ENCODE results near the gene RNU7-1.

Gene RNU7-1

GRCh38 chr12:6936636-6937480 lies 6.8 kb upstream of the RNU7-1 start:
- no peak for FAIRE-seq
- no peak for DNase-seq (ENCODE audit: low spot score)

GRCh38 chr12:6937481-6938352 lies 5.9 kb upstream of the RNU7-1 start:
- peak; percentile 97 for FAIRE-seq
- peak; percentile 89 for DNase-seq (ENCODE audit: low spot score)

- FAIRE-seq: peak; percentile 55
Measured at GRCh38 chr12:6938353-6939190, 5.0 kb upstream of the RNU7-1 start.

GRCh38 chr12:6939191-6939540 lies 4.5 kb upstream of the RNU7-1 start:
- DNase-seq (ENCODE audit: low spot score) (no peak), FAIRE-seq (no peak)

More at GRCh38 chr12:6938353-6939190, 5.0 kb upstream of the RNU7-1 start:
- DNase-seq (ENCODE audit: low spot score): no peak

- no peak for DNase-seq (ENCODE audit: low spot score)
- no peak for FAIRE-seq
Measured at GRCh38 chr12:6941267-6941666, 2.3 kb upstream of the RNU7-1 start.

- DNase-seq (ENCODE audit: low spot score) (no peak), FAIRE-seq (no peak)
Measured at GRCh38 chr12:6941782-6942181, 1.8 kb upstream of the RNU7-1 start.

GRCh38 chr12:6942331-6942665 lies 1.3 kb upstream of the RNU7-1 start:
- DNase-seq (ENCODE audit: low spot score) (no peak), FAIRE-seq (no peak)

DNA sequence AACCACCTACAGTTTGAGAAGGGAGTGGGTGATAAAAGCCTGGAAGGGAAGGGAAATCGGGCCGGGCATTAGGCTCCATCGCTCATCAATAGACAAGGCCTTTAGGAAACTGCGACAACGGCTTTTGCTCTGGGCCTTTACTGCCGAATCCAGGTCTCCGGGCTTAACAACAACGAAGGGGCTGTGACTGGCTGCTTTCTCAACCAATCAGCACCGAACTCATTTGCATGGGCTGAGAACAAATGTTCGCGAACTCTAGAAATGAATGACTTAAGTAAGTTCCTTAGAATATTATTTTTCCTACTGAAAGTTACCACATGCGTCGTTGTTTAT lies 261 bp upstream of the RNU7-1 start:
- no peak for FAIRE-seq
- peak; percentile 83 for DNase-seq (ENCODE audit: low spot score)

DNA sequence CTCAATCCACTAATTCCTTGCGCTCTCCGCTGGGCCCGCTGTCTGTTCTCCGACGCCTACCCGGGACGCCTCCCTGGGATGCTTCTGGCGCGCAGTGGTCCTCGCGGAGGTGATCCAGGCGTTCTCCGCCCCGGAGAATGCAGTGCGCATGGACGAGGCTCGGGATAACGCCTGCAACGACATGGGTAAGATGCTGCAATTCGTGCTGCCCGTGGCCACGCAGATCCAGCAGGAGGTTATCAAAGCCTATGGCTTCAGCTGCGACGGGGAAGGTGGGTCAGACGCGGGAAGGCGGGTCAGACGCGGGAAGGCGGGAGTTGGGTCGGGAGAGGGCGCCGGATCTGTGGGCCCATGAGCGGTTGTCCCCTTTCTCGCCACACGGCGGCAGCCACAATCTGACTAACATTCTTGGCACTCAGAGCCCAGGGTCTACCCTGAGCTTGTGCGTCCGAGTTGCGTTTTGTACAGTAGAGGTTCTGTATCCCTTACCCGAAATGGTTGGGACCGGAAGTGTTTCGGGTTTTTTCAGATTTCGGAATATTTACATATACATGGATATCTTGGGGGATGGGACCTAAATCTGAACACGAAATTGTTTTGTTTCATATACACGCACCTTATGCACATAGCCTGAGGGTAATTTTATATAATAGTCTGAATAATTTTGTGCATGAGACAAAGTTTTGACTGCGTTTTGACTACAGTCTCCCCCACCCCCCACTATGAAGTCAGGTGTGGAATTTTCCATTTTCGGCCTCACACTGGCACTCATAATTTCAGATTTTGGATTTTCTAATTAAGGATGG lies 968 bp downstream of the RNU7-1 start:
- DNase-seq (ENCODE audit: low spot score) (peak; percentile 93), FAIRE-seq (peak; percentile 13)

- FAIRE-seq (no peak), DNase-seq (ENCODE audit: low spot score) (no peak)
Measured at GRCh38 chr12:6945613-6946012, 2.0 kb downstream of the RNU7-1 start.

- no peak for DNase-seq (ENCODE audit: low spot score)
- FAIRE-seq: no peak
Measured at GRCh38 chr12:6946033-6946919, 2.7 kb downstream of the RNU7-1 start.

- FAIRE-seq (no peak), DNase-seq (ENCODE audit: low spot score) (no peak)
Measured at GRCh38 chr12:6946920-6947374, 3.3 kb downstream of the RNU7-1 start.

DNA sequence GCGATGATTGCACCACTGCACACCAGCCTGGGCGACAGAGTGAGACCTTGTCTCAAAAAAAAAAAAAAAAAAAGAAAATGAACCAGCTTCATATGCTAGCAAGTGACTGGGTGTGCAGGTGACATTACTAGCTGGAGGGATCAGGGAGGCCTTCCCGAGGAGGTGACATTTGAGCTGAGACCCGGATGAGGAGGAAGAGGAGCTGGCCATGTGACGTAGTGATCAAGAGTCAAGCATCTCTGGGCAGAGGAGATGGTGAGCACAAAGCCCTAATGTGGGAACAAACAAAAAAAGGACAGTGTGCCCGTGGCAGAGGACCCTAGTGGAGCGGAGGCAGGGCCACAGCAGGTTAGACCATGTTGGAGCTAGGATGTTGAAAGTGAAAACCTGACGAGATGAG lies 4.0 kb downstream of the RNU7-1 start:
- no peak for DNase-seq (ENCODE audit: low spot score)
- FAIRE-seq: no peak

DNA sequence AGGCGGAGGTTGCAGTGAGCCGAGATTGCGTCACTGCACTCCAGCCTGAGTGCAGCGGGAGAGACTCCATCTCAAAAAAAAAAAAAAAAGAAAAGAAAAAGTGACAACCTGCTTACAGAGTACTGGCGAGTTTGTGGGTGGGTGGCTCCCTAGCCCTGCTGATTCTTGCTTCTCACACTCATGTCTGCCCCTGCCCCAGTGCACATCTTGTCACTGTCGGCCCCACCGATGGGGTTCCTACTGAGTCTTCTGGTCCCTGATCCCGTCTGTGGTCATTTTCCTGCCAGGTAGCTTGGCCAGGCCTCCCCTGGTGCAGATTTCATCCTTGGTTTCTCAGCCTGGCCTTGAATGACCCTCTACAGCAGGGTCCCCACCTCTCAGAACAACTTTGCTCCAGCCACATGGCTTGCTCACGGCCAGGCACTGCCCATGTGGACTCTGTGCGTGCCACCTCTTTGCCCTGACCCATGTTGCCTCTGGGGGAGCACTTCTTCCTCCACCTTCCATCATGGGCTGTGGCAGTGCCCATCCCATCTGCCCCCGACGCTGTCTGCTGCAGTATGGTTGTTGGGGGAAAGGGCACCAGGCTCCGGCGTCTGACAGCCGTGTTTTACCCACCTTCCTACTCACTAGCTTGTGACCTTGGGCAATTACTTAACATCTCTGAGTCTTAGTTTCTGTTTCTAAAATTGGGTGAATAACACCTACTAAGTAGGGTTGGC lies 5.4 kb downstream of the RNU7-1 start:
- FAIRE-seq: peak; percentile 93

DNA sequence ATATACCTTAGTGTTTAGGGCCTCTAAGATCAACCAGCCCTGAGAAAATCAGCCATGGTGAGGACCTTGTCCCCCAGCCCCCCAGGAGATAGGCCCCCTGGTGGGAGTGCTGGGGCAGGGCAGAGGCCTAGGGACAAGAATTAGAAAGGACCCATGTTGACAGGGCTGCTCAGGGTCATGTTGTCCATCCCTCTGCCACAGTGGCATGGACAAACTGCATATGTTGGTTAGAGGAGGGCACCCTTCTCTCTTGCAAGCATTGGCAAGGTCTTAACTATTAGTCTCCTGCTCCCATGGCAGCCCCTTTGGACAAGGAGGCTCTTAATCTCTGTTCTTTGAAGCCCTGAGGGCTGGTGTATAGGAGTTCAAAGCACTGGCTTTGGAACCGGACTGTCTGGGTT lies 6.8 kb downstream of the RNU7-1 start:
- DNase-seq (ENCODE audit: low spot score) (no peak), FAIRE-seq (no peak)

More for the DNA sequence above, 5.4 kb downstream of the RNU7-1 start:
- DNase-seq (ENCODE audit: low spot score): no peak

- FAIRE-seq: peak; percentile 67
- no peak for DNase-seq (ENCODE audit: low spot score)
Measured at GRCh38 chr12:6950811-6951540, 7.4 kb downstream of the RNU7-1 start, which contains the start of gene PTPN6. Gene PTPN6, plus strand, starts transcription at chr12:6951356. Its CDS starts 157 bp downstream, at chr12:6951513.

- FAIRE-seq (no peak), DNase-seq (ENCODE audit: low spot score) (no peak)
Measured at GRCh38 chr12:6951551-6952120, 8.0 kb downstream of the RNU7-1 start.

Measured in urothelium cell line (cell line).